Measurements from ENCODE around the gene ETFB. TPM values are rescaled to one million over a fixed set of nuclear protein-coding genes. Genes with fewer than 3 reads are reported as not detected.

The ETFB gene
- total and polyA plus RNA-seq, 9 of the 15 experiments (the other 6 are each of a cell fraction or from before 2014, with no cell fraction given) = 18.1 to 143 (median 96.1) TPM

GRCh38 chr19:51327066-51328001, 38.9 kb downstream of the ETFB start (continued):
- TF ChIP-seq, protein P1, sequence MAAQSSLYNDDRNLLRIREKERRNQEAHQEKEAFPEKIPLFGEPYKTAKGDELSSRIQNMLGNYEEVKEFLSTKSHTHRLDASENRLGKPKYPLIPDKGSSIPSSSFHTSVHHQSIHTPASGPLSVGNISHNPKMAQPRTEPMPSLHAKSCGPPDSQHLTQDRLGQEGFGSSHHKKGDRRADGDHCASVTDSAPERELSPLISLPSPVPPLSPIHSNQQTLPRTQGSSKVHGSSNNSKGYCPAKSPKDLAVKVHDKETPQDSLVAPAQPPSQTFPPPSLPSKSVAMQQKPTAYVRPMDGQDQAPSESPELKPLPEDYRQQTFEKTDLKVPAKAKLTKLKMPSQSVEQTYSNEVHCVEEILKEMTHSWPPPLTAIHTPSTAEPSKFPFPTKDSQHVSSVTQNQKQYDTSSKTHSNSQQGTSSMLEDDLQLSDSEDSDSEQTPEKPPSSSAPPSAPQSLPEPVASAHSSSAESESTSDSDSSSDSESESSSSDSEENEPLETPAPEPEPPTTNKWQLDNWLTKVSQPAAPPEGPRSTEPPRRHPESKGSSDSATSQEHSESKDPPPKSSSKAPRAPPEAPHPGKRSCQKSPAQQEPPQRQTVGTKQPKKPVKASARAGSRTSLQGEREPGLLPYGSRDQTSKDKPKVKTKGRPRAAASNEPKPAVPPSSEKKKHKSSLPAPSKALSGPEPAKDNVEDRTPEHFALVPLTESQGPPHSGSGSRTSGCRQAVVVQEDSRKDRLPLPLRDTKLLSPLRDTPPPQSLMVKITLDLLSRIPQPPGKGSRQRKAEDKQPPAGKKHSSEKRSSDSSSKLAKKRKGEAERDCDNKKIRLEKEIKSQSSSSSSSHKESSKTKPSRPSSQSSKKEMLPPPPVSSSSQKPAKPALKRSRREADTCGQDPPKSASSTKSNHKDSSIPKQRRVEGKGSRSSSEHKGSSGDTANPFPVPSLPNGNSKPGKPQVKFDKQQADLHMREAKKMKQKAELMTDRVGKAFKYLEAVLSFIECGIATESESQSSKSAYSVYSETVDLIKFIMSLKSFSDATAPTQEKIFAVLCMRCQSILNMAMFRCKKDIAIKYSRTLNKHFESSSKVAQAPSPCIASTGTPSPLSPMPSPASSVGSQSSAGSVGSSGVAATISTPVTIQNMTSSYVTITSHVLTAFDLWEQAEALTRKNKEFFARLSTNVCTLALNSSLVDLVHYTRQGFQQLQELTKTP (IDR thresholded peaks at IDR 0.05; ENCODE audit: low read depth in 1 of 2, partially characterized antibody in 2 of 2) = no peak
- TF ChIP-seq CTCF (IDR thresholded peaks at IDR 0.05 in 2 of 3, conservative IDR thresholded peaks at IDR 0.05 in 1 of 3; ENCODE audit: insufficient read depth in 2 of 3, low read depth in 1 of 3, low read length in 3 of 3) (peak; percentile 30 to 64 (median 48); a peak in 4 of 6 replicates), RFX7 (CRISPR knock-in tag; IDR thresholded peaks at IDR 0.05) (no peak), DEAF1 (CRISPR knock-in tag; IDR thresholded peaks at IDR 0.05) (no peak), KLF13 (tag; IDR thresholded peaks at IDR 0.05; ENCODE audit: borderline replicate concordance, low read depth) (no peak), STAT5B (CRISPR knock-in tag; IDR thresholded peaks at IDR 0.05) (no peak), EP300 (IDR thresholded peaks at IDR 0.05; ENCODE audit: low read length) (no peak), ZNF23 (CRISPR knock-in tag; IDR thresholded peaks at IDR 0.05) (no peak), ZNF143 (CRISPR knock-in tag; IDR thresholded peaks at IDR 0.05) (no peak), ZNF197 (CRISPR knock-in tag; IDR thresholded peaks at IDR 0.05; ENCODE audit: low read depth) (no peak)
- TF ChIP-seq, protein P2, sequence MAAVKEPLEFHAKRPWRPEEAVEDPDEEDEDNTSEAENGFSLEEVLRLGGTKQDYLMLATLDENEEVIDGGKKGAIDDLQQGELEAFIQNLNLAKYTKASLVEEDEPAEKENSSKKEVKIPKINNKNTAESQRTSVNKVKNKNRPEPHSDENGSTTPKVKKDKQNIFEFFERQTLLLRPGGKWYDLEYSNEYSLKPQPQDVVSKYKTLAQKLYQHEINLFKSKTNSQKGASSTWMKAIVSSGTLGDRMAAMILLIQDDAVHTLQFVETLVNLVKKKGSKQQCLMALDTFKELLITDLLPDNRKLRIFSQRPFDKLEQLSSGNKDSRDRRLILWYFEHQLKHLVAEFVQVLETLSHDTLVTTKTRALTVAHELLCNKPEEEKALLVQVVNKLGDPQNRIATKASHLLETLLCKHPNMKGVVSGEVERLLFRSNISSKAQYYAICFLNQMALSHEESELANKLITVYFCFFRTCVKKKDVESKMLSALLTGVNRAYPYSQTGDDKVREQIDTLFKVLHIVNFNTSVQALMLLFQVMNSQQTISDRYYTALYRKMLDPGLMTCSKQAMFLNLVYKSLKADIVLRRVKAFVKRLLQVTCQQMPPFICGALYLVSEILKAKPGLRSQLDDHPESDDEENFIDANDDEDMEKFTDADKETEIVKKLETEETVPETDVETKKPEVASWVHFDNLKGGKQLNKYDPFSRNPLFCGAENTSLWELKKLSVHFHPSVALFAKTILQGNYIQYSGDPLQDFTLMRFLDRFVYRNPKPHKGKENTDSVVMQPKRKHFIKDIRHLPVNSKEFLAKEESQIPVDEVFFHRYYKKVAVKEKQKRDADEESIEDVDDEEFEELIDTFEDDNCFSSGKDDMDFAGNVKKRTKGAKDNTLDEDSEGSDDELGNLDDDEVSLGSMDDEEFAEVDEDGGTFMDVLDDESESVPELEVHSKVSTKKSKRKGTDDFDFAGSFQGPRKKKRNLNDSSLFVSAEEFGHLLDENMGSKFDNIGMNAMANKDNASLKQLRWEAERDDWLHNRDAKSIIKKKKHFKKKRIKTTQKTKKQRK (IDR thresholded peaks at IDR 0.05; ENCODE audit: borderline replicate concordance, low read depth, low read length) = no peak
- TF ChIP-seq, protein P3, sequence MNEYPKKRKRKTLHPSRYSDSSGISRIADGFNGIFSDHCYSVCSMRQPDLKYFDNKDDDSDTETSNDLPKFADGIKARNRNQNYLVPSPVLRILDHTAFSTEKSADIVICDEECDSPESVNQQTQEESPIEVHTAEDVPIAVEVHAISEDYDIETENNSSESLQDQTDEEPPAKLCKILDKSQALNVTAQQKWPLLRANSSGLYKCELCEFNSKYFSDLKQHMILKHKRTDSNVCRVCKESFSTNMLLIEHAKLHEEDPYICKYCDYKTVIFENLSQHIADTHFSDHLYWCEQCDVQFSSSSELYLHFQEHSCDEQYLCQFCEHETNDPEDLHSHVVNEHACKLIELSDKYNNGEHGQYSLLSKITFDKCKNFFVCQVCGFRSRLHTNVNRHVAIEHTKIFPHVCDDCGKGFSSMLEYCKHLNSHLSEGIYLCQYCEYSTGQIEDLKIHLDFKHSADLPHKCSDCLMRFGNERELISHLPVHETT (CRISPR knock-in tag; conservative IDR thresholded peaks at IDR 0.05 in 1 of 2, IDR thresholded peaks at IDR 0.05 in 1 of 2) = 0 out of 4 replicates have a peak, but pooled peaks of 1 of the 2 experiments have one; percentile 25

Measured in K562 (cell line).